Fibroblast of pulmonary artery (primary cell): Measurements from ENCODE around the gene PRSS36.
"Not testable (repeated sequence)": the region's sequence is repeated elsewhere in the genome, so short reads cannot be mapped to it uniquely, and the experiment has no call there.

Source experiments
- DNase-seq: peaks from one replicate; pipeline ENCODE4 v3.0.0-alpha.2; 2010; ENCODE audit warnings: low read depth
- H3K4me3 ChIP-seq: replicated peaks from 2 replicates; pipeline ENCODE4 v1.5.1; 2011; ENCODE audit warnings: low read depth, mild to moderate bottlenecking, control low read depth, low read length, moderate library complexity
- CTCF ChIP-seq: IDR thresholded peaks from 2 replicates; pipeline ENCODE4 v1.5.1; 2011; ENCODE audit warnings: mild to moderate bottlenecking, control low read depth, low read length, inconsistent platforms; ENCODE audit errors: missing control alignments

The PRSS36 gene

DNA sequence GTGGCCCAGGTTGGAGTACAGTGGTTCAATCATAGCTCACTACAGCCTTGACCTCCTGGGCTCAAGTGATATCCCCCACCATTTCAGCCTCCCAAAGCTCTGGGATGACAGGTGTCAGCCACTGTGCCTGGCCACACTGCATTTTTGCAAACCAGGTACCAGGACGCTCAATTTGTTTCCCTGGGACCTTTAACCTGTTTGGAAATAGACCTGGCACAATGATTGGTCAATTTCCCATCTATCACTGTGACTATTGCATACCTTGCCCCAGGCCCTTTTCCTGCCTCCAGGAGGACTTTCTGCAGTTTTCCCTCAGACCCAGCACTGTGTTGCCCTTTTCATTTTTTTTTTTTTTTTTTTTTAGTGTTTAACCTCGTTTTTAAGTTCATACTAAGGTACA, 19.0 kb upstream of the PRSS36 start:
- TF ChIP-seq CTCF: no peak
- no peak overlapping the region for H3K4me3 ChIP-seq

DNA sequence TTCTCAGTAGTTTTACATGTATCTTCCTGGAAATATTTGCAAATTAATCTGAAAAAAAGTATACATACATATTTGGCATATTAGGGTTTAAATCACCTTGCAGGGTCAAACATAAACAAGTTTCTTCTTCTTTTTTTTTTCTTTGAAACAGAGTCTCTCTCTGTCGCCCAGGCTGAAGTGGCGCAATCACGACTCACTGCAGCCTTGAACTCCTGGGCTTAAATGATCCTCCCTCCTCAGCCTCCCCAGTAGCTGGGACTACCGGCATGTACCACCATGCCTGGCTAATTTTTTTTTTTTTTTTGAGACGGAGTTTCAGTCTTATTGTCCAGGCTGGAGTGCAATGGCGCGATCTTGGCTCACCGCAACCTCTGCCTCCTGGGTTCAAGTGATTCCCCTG, 17.4 kb upstream of the PRSS36 start:
- no peak overlapping the region for H3K4me3 ChIP-seq
- no peak for DNase-seq
- TF ChIP-seq CTCF: no peak

More for the DNA sequence above, 19.0 kb upstream of the PRSS36 start:
- no peak for DNase-seq

DNA sequence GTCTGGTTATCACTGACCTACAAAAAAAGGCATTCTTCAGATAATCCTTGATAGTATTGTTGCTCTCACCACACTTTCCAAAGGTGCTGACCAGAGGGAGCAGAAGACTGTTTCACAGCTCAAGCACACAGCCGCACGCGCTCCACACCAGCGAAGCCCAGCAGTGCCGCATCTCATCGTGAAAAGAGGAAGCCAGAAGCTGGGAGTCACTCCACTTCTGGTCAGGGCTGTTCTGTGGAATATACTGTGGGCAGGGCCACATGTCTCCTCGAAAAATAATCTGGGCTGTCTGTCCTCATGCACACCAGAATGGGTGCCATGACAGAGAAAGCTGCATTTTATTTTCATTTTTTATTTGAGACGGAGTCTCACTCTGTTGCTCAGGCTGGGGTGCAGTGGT, 7.3 kb upstream of the PRSS36 start:
- no peak for DNase-seq
- no peak for TF ChIP-seq CTCF
- no peak overlapping the region for H3K4me3 ChIP-seq

DNA sequence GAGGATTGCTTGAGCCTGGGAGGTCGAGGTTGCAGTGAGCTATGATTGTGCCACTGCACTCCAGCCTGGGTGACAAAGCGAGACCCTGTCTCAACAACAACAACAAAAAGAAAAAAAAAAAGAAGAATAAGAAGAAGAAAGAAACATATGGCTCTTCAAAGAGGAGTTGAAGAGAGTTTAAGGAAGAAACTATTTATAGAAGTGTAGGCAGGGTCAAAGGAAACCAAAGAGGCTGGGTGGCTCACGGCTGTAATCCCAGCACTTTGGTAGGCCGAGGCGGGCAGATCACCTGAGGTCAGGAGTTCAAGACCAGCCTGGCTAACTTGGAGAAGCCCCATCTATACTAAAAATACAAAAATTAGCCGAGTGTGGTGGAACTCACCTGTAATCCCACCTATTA, 1.1 kb upstream of the PRSS36 start:
- not testable (repeated sequence) for H3K4me3 ChIP-seq, DNase-seq

- TF ChIP-seq CTCF: no peak
- H3K4me3 ChIP-seq: no peak overlapping the region
- no peak for DNase-seq
Measured at GRCh38 chr16:31149332-31149731, 534 bp downstream of the PRSS36 start.

DNA sequence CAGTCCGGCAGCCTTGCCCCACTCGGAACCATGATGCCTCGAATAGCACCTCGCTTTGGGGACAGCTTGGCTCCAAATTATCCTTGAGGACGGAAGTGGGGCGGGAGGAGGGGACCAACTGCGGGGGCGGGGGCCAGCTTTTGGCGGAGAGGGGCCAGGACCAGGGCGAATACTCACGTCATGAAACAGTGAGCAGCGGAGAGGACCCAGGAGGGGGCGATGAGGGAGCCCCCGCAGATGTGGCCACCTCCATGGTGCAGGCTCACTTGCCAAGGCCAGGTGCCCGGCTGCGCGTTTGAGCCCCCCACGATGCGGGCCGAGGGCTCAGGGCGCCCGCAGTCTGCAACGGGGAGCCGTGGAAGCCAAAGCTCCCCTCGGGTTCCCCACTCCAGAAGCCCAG, 970 bp downstream of the PRSS36 start:
- no peak for DNase-seq
- H3K4me3 ChIP-seq: no peak overlapping the region
- TF ChIP-seq CTCF: no peak

- no peak overlapping the region for H3K4me3 ChIP-seq
- no peak for TF ChIP-seq CTCF
- DNase-seq: no peak
Measured at GRCh38 chr16:31148281-31148728, 1.6 kb downstream of the PRSS36 start.

GRCh38 chr16:31147574-31147973, 2.3 kb downstream of the PRSS36 start:
- no peak for DNase-seq
- no peak for TF ChIP-seq CTCF
- no peak overlapping the region for H3K4me3 ChIP-seq
